Skin of body (tissue), 2 donors: ENCODE results near the gene PTPRN2. TPM values are rescaled to one million over a fixed set of nuclear protein-coding genes. Genes with fewer than 3 reads are reported as not detected.
"Not testable (repeated sequence)": the region's sequence is repeated elsewhere in the genome, so short reads cannot be mapped to it uniquely, and the experiment has no call there.

Experiments
- DNase-seq: peaks from one replicate; lab custom pipeline; 2025; lab: John Stamatoyannopoulos, UW
- total RNA-seq: library from RNA; depleted of rRNA; stranded (reverse); fragments of >200 nt; gene quantifications from one replicate; pipeline ENCODE4 v1.2.3, GENCODE V29; 2014

Gene PTPRN2
- total RNA-seq, 1 donor from 2014 or later, result 0.99 TPM

DNA sequence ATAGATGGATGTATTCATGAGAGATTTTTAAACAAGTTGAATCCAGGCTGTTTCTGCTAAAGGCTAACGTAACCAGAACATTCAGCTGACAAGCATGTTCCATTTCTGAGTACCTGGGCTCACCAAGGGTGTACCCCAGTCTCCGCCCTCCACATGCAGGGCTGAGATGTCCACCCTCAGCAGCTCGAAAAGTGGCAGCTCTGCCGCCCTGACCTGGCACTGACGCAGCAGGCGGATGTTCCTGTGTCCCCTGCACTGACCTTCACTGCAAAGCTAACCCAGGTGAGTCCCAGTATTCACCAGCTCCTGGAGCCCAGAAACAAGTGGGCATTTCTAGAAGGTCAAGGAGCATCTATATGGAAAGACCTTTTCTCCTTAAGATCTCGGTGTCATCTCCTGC, 437.4 kb downstream of the PTPRN2 start:
- no peak for DNase-seq

DNA sequence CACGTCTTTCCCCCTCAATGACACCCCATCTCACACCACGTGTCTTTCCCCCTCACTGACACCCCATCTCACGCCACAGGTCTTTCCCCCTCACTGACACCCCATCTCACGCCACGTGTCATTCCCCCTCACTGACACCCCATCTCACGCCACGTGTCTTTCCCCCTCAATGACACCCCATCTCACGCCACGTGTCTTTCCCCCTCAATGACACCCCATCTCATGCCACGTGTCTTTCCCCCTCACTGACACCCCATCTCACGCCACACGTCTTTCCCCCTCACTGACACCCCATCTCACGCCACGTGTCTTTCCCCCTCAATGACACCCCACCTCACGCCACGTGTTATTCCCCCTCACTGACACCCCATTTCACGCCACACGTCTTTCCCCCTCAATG, 440.2 kb downstream of the PTPRN2 start:
- not testable (repeated sequence) for DNase-seq

- DNase-seq, result no peak
Observed at GRCh38 chr7:158145370-158145769, 442.3 kb downstream of the PTPRN2 start.

DNA sequence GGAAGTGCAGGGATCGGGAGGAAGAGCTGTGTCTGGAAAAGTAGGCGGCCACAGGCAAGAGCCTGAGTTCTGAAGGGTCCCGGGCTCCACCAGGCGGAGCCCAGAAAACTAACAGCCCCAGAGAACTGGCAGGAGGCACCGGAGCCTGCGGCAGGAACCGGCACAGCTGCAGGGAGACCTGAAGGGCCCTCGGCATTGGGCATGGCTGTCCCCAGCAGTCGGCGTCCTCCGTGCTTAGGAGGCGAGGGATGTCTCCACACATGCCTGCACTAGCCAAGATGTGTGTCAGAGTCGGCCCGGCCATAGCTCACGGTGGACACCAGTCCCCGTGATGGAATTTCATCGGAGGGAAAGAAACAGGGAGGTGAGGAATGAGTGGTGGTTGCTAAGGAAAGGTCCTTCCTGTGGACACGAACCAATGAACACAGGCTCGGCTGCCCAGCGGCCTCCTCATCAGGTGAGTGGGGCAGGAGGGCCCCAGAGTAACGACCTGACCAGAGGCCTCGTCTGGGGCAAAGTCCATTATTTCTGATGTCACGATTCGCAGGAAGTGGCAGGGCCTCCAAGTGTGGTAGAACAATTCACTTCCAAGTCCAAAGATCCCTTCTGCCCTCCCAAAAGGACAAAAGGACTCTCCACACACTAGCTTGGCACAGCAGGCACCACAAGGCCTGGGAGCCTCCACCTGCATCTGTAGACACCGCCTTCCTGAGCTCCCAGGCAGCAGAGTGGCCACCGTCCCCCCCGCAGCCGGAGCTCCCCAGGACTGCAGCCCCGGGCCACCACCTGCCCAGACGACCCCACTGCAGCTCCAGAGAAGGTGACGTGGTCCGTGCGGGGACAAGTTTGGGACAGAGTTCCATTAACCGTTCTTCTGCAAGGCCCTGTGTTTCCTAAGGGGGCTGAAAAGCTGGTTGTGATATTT, 444.2 kb downstream of the PTPRN2 start:
- DNase-seq, result no peak

- no peak for DNase-seq
Observed at GRCh38 chr7:158142657-158143056, 445.0 kb downstream of the PTPRN2 start.

- DNase-seq, result no peak
Observed at GRCh38 chr7:158141806-158142518, 445.7 kb downstream of the PTPRN2 start.

DNA sequence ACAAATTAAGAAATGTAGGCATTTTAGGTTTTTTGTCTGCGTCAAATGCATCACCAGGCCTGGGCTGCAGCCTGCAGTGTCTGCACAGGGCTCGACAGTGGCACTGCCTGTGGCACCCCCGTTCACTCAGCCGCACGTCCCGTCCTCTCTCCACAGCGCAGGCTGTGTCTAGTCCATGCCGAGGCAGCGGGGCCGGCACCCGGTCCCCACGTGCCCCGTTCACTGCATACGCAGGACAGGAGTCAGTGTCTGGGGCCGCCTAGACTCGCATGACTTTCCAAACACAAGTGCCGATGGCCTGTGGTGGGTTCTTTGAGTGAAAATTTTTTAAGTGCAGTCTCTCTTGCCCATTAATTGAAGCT, 446.4 kb downstream of the PTPRN2 start:
- no peak for DNase-seq

DNA sequence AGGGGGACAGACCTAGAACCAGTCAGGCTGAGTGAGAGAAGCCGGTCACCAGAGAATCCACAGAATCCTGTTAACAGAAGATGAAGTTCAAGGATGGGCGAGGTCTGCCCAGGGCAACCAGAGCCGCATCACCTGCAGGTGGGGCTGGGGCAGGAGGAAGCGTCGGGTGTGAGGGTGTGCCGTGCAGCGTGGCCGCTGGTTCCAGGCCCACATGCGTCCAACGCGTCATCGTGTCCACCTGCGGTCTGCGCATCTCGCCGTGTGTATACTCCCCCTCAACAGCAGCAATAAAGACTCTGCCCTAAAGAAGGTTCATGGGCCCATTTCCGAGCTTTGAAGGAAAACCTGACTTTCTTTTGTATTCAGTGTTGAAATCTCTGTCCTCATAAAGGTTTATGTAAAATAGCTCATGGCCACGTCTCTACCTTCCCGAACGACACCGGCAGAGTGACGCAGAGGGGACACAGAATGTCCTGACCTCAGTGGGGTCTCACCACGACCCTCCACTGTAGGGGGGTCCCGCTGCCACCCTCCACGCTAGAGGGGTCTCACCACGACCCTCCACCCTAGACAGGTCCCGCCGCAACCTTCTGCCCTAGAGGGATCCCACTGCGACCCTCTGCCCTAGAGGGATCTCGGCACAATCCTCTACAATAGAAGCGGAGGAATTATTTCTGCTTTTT, 446.9 kb downstream of the PTPRN2 start:
- DNase-seq, result no peak

DNA sequence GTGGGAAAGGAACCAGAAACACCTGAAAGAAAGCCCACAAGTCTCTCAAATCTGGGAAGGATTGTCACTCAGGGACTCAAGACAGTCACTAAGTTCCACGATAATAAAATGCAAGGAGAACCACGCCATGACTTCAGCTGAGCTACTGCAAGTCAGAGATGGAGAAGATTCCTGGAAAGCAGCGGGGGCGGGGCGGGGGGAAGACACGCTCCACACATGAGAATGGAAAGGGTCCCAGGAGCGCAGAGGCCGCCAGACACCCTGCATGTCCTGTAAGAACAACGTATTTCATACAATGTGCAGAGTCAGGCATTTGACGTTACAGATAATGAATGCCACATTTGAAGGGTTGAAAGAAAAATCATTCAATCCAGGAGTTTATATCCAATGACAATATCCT, 448.1 kb downstream of the PTPRN2 start:
- DNase-seq, result no peak

DNA sequence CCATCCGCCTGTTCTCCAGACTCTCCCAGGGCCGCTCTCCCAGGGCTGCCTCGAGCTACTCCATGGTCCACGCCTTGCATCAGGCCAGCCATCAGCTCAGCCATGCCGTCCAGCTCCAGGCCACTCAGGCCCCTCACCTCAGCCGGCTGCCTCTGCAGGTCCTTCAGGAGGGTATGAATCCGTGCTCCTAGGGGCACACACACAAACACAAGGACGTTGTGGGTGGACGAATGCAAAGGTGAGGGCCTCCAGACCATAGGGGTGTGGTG, 449.4 kb downstream of the PTPRN2 start:
- DNase-seq, result no peak

GRCh38 chr7:158137516-158138328, 449.9 kb downstream of the PTPRN2 start:
- DNase-seq, result no peak

DNA sequence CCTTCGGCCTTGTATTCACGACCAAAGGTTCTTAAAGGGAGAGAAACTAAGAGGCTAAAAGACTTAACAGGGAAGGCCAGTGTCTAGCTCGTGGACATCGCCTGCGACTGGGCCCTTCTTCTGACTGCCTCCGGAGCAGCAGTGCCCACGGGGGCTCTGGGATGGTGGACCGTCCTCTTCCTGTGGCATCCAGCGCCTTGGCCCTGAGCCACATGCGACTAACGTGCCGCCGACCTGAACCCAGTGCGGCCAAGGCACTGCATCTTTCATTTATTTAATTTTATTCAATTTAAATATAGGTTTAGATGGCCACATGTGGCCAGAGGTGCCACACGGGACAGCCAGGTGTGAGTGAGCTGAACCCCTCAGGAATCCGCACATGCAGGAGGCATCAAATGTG, 451.7 kb downstream of the PTPRN2 start:
- DNase-seq, result no peak

- DNase-seq, result no peak
Observed at GRCh38 chr7:158134824-158135223, 452.8 kb downstream of the PTPRN2 start.

DNA sequence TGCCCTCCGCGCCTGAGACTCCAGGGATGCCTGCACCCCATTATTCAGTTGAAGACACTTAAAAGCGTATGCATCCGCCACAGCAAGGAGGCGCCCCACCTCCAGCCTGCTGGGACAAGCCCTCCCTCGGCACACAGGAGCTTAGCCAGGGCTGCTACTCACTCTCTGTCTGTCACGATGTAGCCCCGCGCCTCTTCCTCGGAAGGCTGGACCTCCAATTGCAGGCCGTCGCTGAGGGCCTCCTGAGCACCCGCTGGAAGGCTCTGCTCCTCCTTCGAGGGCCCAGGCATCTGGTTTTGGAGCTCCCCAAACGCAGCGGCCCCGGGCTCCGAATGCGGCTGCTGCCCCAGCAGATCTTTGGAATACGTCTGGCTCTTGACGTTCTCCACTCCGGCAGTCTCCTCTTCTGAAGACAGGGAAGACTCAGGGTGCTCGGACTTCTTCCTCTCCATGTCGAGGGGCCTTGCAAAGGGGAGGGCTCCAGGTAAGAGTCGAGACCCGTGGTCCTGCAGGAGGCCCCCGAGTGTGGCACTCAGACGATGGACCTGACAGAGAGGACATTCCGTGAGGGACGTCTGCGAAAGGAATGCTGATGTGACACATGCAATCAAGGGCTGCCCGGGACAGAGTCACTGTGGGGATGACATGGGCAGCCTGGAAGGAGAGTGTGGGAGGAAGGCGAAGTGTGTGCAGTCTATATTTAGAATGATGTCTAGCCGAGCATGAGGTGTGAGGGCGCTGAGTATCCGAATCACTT, 453.9 kb downstream of the PTPRN2 start:
- DNase-seq, result no peak

DNA sequence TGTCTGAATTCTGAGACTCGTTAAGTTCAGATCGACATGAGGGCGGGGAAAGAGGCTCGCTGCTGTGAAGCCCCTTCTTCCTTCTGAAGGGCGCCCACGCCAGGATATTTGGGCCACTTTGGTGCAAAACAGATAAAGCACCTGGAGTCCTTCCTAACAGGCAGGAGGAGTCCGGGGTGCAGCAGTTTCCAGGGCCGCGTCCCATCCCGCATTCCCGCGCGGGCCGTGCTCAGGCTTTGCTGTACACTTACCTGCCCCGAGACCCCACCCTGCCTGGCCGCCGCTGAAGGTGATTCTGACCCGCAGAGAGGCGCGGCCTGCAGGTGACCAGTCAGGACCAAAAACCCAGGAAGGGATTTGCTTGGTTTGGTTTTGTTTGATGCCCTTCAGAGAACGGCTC, 454.6 kb downstream of the PTPRN2 start:
- no peak for DNase-seq

- no peak for DNase-seq
Observed at GRCh38 chr7:158130023-158130409, 457.6 kb downstream of the PTPRN2 start.

- no peak for DNase-seq
Observed at GRCh38 chr7:158129037-158130022, 458.3 kb downstream of the PTPRN2 start.

GRCh38 chr7:158128572-158128971, 459.1 kb downstream of the PTPRN2 start:
- DNase-seq, result no peak

DNA sequence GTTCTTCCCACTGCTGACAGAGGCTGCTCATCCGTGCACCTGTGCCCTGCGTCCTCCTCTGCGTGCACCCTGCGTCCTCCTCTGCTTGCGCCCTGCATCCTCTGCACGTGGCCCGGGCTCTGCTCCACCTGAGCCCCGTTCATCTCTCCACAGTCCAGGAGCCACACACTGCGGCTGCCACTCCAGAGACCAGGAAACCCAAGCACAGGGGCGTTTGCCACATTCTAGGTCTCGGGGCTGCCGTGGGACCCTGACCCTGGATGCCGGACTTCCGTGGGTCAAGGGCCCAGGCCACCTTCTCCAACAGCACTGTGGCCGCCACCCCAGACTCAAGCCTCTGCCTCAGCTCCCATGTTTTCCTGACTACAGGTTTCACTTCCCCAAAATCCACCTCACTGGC, 460.4 kb downstream of the PTPRN2 start:
- no peak for DNase-seq

DNA sequence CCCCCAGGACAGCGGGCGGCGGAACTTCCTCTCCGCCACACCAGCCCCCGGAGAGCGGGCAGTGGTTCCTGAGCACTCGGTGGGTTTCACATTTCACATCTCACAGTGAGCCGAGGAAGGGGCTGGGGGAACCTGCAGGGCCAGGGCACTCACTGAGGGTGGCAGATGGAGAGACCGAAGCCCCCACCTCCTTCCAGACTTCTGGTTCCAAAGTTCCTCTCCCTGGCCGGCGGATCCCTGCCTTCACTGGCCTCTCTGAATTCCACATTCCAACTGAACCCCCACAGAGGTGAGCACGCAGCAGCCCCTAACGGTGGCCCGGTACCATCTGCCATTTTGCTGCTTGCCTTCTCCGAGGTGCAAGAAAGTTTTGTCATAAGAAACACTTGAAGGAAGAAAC, 461.0 kb downstream of the PTPRN2 start:
- no peak for DNase-seq
